MM.1S (cell line): ENCODE results near the gene POLR3A.

Source experiments
- DNase-seq: peaks from one replicate; pipeline ENCODE4 v3.0.0-alpha.2; 2015
- H2AFZ ChIP-seq: fragments of 300-600 bp; sonication (generic); 2 replicates; pipeline ENCODE4 v1.6.0; 2016; ENCODE audit warnings: antibody characterized with exemption, low read length
- H3F3A ChIP-seq: fragments of 300-600 bp; sonication (generic); 2 replicates; pipeline ENCODE4 v1.6.1; 2016; ENCODE audit warnings: mild to moderate bottlenecking, antibody characterized with exemption, low read length, moderate library complexity, mixed read lengths; ENCODE audit not compliant: insufficient read depth
- H3K27ac ChIP-seq: fragments of 300-600 bp; sonication (generic); 2 replicates; pipeline ENCODE4 v1.5.1; 2016; ENCODE audit warnings: mild to moderate bottlenecking, low read length
- H3K27me3 ChIP-seq: fragments of 300-600 bp; sonication (generic); replicated peaks from 2 replicates; pipeline ENCODE4 v1.6.0; 2016; ENCODE audit warnings: low read length; ENCODE audit not compliant: insufficient read depth
- H3K36me3 ChIP-seq: fragments of 300-600 bp; sonication (generic); replicated peaks from 2 replicates; pipeline ENCODE4 v1.6.1; 2016; ENCODE audit warnings: mild to moderate bottlenecking, low read length, mixed read lengths; ENCODE audit not compliant: insufficient read depth
- H3K4me1 ChIP-seq: fragments of 300-600 bp; sonication (generic); 2 replicates; pipeline ENCODE4 v1.6.1; 2016; ENCODE audit warnings: low read length, mixed read lengths
- H3K4me2 ChIP-seq: fragments of 300-600 bp; sonication (generic); 2 replicates; pipeline ENCODE4 v1.6.0; 2016; ENCODE audit warnings: low read depth, low read length
- H3K4me3 ChIP-seq: fragments of 300-600 bp; sonication (generic); 2 replicates; pipeline ENCODE4 v1.5.1; 2016; ENCODE audit warnings: low read length, mixed read lengths
- H3K79me2 ChIP-seq: fragments of 300-600 bp; sonication (generic); 2 replicates; pipeline ENCODE4 v1.6.1; 2016; ENCODE audit warnings: mixed run types, low read length, mixed read lengths
- H3K9ac ChIP-seq: fragments of 300-600 bp; sonication (generic); 2 replicates; pipeline ENCODE4 v1.6.1; 2016; ENCODE audit warnings: low read length, mixed read lengths
- H3K9me2 ChIP-seq: fragments of 300-600 bp; sonication (generic); replicated peaks from 2 replicates; pipeline ENCODE4 v1.6.1; 2016; ENCODE audit warnings: mild to moderate bottlenecking, low read length, mixed read lengths; ENCODE audit not compliant: insufficient read depth
- H3K9me3 ChIP-seq: fragments of 300-600 bp; sonication (generic); replicated peaks from 2 replicates; pipeline ENCODE4 v1.6.1; 2016; ENCODE audit warnings: mild to moderate bottlenecking, low read length, mixed read lengths; ENCODE audit not compliant: insufficient read depth
- H4K20me1 ChIP-seq: fragments of 300-600 bp; sonication (generic); 2 replicates; pipeline ENCODE4 v1.6.1; 2016; ENCODE audit warnings: mild to moderate bottlenecking, low read length, moderate library complexity, mixed read lengths; ENCODE audit not compliant: insufficient read depth
- EZH2 ChIP-seq: fragments of 300-600 bp; sonication (generic); optimal IDR thresholded peaks from 2 replicates; pipeline ENCODE3; 2017; ENCODE audit warnings: low read depth, mild to moderate bottlenecking, antibody characterized with exemption, low read length, mixed read lengths
- EZH2phosphoT487 ChIP-seq: fragments of 300-600 bp; sonication (generic); IDR thresholded peaks from 2 replicates; pipeline ENCODE4 v1.6.1; 2018; ENCODE audit warnings: antibody characterized with exemption, low read length
- TF ChIP-seq, protein P1 (sequence below): fragments of 300-600 bp; sonication (generic); IDR thresholded peaks from 2 replicates; pipeline ENCODE4 v1.5.1; 2016; ENCODE audit warnings: antibody characterized with exemption, low read length, mixed read lengths

Gene POLR3A

DNA sequence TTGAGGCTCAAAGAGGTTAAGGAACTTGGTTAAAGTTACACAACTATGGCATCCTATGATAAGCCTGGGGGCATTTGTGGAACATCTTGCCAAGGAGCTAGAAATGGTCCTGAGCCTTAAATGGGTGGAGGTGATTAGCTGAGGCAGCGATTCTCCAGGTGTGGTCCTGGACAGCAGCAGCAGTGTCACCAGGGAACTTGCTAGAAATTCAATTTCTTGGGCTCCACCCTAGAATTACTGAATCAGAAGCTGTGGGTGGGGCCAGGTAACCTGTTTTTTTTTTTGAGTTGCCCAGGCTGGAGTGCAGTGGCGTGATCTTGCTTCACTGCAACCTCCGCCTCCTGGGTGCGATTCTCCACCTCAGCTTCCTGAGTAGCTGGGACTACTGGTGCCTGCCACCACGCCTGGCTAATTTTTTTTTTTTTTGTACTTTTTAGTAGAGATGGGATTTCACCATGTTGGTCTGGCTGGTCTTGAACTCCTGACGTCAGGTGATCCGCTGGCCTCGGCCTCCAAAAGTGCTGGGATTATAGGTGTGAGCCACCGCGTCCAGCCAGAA lies 17.5 kb upstream of the POLR3A start:
- Histone ChIP-seq H3K27me3 (no peaks in the 10 kb centered on the region), H3K79me2 (peaks cover under 1% of the 10 kb centered on the region; the same call in 1 of the 2 replicates), H3F3A (peaks cover 31% of the 10 kb centered on the region), H3K4me2 (no peak overlapping the region), H3K9me3 (no peaks in the 10 kb centered on the region), H3K4me1 (peaks cover 21% of the 10 kb centered on the region; the same call in 1 of the 2 replicates), H2AFZ (no peak overlapping the region), H3K36me3 (no peaks in the 10 kb centered on the region), H3K4me3 (no peak overlapping the region), H4K20me1 (peaks cover under 1% of the 10 kb centered on the region; the same call in 1 of the 2 replicates), H3K9me2 (no peaks in the 10 kb centered on the region), H3K27ac (no peak overlapping the region), H3K9ac (no peak overlapping the region)
- TF ChIP-seq, protein P1, sequence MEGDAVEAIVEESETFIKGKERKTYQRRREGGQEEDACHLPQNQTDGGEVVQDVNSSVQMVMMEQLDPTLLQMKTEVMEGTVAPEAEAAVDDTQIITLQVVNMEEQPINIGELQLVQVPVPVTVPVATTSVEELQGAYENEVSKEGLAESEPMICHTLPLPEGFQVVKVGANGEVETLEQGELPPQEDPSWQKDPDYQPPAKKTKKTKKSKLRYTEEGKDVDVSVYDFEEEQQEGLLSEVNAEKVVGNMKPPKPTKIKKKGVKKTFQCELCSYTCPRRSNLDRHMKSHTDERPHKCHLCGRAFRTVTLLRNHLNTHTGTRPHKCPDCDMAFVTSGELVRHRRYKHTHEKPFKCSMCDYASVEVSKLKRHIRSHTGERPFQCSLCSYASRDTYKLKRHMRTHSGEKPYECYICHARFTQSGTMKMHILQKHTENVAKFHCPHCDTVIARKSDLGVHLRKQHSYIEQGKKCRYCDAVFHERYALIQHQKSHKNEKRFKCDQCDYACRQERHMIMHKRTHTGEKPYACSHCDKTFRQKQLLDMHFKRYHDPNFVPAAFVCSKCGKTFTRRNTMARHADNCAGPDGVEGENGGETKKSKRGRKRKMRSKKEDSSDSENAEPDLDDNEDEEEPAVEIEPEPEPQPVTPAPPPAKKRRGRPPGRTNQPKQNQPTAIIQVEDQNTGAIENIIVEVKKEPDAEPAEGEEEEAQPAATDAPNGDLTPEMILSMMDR: no peak
- no peak for TF ChIP-seq EZH2phosphoT487
- no peak for DNase-seq

DNA sequence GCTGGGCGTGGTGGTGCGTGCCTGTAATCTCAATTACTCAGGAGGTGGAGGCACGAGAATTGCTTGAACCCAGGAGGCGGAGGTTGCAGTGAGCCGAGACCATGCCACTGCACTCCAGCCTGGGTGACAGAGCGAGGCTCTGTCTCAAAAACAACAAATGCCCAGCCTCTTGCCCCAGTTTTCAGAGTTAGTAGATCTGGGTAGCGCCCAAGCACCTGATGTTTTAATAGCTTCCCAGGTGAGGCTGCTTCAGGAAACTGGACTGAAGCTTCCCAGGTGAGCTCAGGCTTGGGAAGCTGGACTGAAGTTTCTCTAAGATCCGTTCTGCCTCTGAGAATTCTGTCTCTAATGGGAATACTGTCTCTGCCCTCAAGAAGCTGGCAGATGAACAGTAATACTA lies 16.5 kb upstream of the POLR3A start:
- no peak overlapping the region for H3K27ac ChIP-seq
- H3F3A ChIP-seq: peaks cover 40% of the 10 kb centered on the region
- peaks cover 26% of the 10 kb centered on the region for H3K4me1 ChIP-seq
- no peak overlapping the region for H2AFZ ChIP-seq
- H3K79me2 ChIP-seq: peaks cover 10% of the 10 kb centered on the region; the same call in 1 of the 2 replicates
- H3K9me3 ChIP-seq: no peaks in the 10 kb centered on the region
- H4K20me1 ChIP-seq: peaks cover 10% of the 10 kb centered on the region; the same call in 1 of the 2 replicates
- no peak for DNase-seq
- H3K4me3 ChIP-seq: no peak overlapping the region
- peaks cover 7% of the 10 kb centered on the region for H3K36me3 ChIP-seq
- no peaks in the 10 kb centered on the region for H3K9me2 ChIP-seq
- H3K4me2 ChIP-seq: no peak overlapping the region
- H3K9ac ChIP-seq: no peak overlapping the region
- H3K27me3 ChIP-seq: no peaks in the 10 kb centered on the region
- no peak for TF ChIP-seq EZH2
- TF ChIP-seq EZH2phosphoT487: no peak
- TF ChIP-seq, protein P1: no peak

DNA sequence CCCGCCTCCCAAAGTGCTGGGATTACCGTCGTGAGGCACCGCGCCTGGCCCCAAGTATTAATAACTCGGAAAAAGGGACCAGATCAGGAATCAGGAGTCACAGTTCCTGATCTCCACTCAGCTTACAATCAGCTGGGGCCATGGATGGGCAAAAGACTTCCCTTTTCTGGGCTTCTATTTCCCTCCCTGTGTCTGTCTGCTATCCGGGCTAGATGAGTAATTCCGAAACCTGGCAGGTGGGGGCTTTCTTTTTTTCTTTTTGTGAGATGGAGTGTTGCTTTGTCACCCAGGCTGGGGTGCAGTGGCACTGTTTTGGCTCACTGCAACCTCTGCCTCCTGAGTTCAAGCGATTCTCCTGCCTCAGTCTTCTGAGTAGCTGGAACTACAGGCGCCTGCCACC lies 15.9 kb upstream of the POLR3A start:
- Histone ChIP-seq H3K4me3 (no peak overlapping the region), H3K9ac (no peak overlapping the region), H3K9me2 (no peaks in the 10 kb centered on the region), H2AFZ (no peak overlapping the region), H4K20me1 (peaks cover 16% of the 10 kb centered on the region; the same call in 1 of the 2 replicates), H3K9me3 (no peaks in the 10 kb centered on the region), H3K27me3 (no peaks in the 10 kb centered on the region), H3F3A (peaks cover 46% of the 10 kb centered on the region), H3K79me2 (peaks cover 16% of the 10 kb centered on the region), H3K27ac (peak overlapping the region; percentile 47; the same call in 1 of the 2 replicates), H3K4me1 (peaks cover 26% of the 10 kb centered on the region), H3K4me2 (peak overlapping the region; percentile 22; the same call in 1 of the 2 replicates), H3K36me3 (peaks cover 13% of the 10 kb centered on the region)
- peak; percentile 79 for DNase-seq
- TF ChIP-seq, protein P1: 0 out of 2 replicates have a peak, but pooled peaks have one; percentile 3
- no peak for TF ChIP-seq EZH2phosphoT487
